Measurements from ENCODE around the gene PIGW. TPM values are rescaled to one million over a fixed set of nuclear protein-coding genes. Genes with fewer than 3 reads are reported as not detected.
A peak's percentile ranks its signal among the peaks of the same experiment; 100 is the strongest.

PIGW gene, protein sequence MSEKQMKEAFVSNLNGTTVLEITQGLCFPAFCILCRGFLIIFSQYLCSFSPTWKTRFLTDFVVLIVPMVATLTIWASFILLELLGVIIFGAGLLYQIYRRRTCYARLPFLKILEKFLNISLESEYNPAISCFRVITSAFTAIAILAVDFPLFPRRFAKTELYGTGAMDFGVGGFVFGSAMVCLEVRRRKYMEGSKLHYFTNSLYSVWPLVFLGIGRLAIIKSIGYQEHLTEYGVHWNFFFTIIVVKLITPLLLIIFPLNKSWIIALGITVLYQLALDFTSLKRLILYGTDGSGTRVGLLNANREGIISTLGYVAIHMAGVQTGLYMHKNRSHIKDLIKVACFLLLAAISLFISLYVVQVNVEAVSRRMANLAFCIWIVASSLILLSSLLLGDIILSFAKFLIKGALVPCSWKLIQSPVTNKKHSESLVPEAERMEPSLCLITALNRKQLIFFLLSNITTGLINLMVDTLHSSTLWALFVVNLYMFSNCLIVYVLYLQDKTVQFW
- polyA plus RNA-seq: 1 to 10 TPM; 4.5 to 8.1 TPM

DNA sequence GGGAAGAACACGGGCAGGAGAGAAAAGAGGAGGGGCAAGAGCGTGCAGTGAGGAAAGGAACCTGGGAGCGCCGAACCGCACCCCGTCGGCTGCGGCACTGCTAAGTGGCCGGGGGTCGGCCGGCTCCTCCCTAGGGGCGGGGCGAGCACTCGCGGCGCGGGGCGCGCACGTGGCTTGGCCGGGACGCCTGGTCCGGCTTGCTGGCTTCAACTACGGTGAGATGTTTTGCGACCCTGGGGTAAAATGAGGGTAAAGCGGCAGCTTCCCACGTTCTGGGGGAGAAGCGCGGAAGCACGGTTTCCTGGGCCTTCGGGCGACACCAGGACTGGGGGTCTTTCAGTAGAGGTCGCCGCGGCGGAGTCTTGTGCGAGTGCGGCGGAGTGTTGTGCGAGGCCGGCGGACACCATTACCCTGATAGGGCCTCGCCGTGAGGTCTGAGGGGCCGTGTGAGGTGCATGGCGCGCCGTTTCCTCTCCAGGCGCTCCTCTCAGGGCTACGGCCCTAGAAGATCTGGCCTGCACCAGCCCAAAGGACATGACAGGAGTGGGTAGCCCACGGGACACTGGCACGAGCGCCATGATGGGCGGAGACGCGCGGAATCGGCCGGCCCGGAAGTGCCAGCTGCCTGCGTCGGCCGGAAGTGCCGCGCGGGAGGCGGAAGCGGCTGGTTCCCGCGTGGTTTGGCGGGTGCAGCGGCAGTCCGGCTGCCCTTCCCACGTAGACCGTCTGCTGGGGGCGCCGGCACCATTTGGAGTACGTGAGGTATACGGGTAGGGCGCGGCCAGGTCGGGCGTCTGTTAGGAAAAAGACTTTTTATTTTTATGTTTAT is at the start of gene PIGW, which contains the start of gene MYO19:
PIGW (plus strand) TSS at position 148 of the 829 bp plus-strand sequence. CDS start 2,115 bp downstream, outside the sequence.
MYO19 (minus strand) TSS at position 29 of the 829 bp plus-strand sequence. CDS start 2,330 bp downstream, outside the sequence.
- H3K27ac ChIP-seq (ENCODE audit: low read depth in 2 of 2, low read length in 1 of 2): peak within 1 kb of the TSS; percentile 94 to 99
- WGBS, 2 donors: 0% methylated on average over 83 of the region's 83 CpGs
- H3K9me3 ChIP-seq (ENCODE audit: control insufficient read depth in 2 of 2, insufficient read depth in 1 of 2, low read depth in 1 of 2, low read length in 1 of 2): no peaks in the 10 kb centered on the region
- H3K36me3 ChIP-seq (ENCODE audit: control insufficient read depth in 2 of 2, insufficient read depth in 2 of 2, low read length in 1 of 2): peaks cover 3 to 15% of the 10 kb centered on the region in 2 donors
- H3K27me3 ChIP-seq (ENCODE audit: control insufficient read depth in 1 of 2, insufficient read depth in 2 of 2, low read length in 2 of 2): no peaks in the 10 kb centered on the region
- peak within 1 kb of the TSS; percentile 73 to 98 for H3K4me3 ChIP-seq (ENCODE audit: low read depth in 1 of 2, low read length in 2 of 2)
- H3K4me1 ChIP-seq (ENCODE audit: control insufficient read depth in 2 of 2, insufficient read depth in 2 of 2, low read length in 1 of 2): peaks cover 0 to 4% of the 10 kb centered on the region in 2 donors

DNA sequence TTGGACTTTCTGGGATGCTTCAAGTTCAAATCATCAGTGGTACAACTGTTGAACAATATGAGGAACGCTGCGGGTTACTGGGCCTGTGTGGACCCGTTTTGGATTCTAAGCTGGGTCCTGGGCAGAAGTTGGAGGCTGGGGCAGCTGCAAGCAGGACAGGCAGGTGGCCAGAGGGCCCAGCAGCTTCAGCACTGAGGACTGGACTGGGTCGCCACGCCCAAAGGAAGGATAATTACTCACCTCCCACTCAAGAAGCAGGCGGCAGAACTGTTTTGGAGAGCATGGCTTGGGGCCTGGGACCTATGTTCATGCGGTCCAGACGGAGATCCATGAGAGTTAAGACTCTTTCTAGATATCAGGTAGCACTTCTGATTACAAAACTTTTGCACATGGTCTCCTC is 49.8 kb upstream of the PIGW start:
- H3K27ac ChIP-seq (ENCODE audit: low read depth in 2 of 2, low read length in 1 of 2): no peak overlapping the region
- H3K27me3 ChIP-seq (ENCODE audit: control insufficient read depth in 1 of 2, insufficient read depth in 2 of 2, low read length in 2 of 2): peaks cover 0 to 4% of the 10 kb centered on the region in 2 donors
- no peak overlapping the region for H3K4me3 ChIP-seq (ENCODE audit: low read depth in 1 of 2, low read length in 2 of 2)
- peaks cover 7 to 25% of the 10 kb centered on the region in 2 donors for H3K4me1 ChIP-seq (ENCODE audit: control insufficient read depth in 2 of 2, insufficient read depth in 2 of 2, low read length in 1 of 2)
- H3K9me3 ChIP-seq (ENCODE audit: control insufficient read depth in 2 of 2, insufficient read depth in 1 of 2, low read depth in 1 of 2, low read length in 1 of 2): no peaks in the 10 kb centered on the region
- 89 to 91% methylated on average over 8 of the region's 8 CpGs for whole genome bisulfite sequencing, 2 donors
- no peaks in the 10 kb centered on the region for H3K36me3 ChIP-seq (ENCODE audit: control insufficient read depth in 2 of 2, insufficient read depth in 2 of 2, low read length in 1 of 2)

DNA sequence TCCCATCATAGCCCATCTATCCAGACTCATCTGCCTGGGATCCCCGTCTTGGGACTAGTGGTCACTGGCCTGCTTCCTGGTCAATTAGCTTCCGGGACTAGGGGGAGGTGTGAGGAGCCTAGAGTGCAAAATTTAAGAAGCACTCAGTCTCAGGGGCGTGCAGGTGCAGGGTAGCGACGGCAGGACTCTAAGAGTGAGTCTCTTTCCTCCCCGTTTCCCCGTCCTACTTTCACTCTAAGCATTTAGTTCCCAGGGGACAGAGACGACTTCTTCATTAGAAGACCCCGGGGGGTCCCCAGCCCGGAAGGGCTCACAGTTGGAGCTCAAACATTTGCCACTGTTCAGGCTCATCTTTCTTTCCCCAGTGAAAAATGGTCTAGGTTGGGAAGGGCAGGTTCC is 49.0 kb upstream of the PIGW start:
- Histone ChIP-seq H3K9me3 (ENCODE audit: control insufficient read depth in 2 of 2, insufficient read depth in 1 of 2, low read depth in 1 of 2, low read length in 1 of 2) (no peaks in the 10 kb centered on the region), H3K27ac (ENCODE audit: low read depth in 2 of 2, low read length in 1 of 2) (peak overlapping the region; percentile 63 to 70), H3K36me3 (ENCODE audit: control insufficient read depth in 2 of 2, insufficient read depth in 2 of 2, low read length in 1 of 2) (no peaks in the 10 kb centered on the region), H3K4me3 (ENCODE audit: low read depth in 1 of 2, low read length in 2 of 2) (peak overlapping the region; percentile 33 to 99), H3K27me3 (ENCODE audit: control insufficient read depth in 1 of 2, insufficient read depth in 2 of 2, low read length in 2 of 2) (peaks cover 0 to 4% of the 10 kb centered on the region in 2 donors), H3K4me1 (ENCODE audit: control insufficient read depth in 2 of 2, insufficient read depth in 2 of 2, low read length in 1 of 2) (peaks cover 7 to 25% of the 10 kb centered on the region in 2 donors)
- 29 to 39% methylated on average over 10 of the region's 10 CpGs for WGBS, 2 donors

DNA sequence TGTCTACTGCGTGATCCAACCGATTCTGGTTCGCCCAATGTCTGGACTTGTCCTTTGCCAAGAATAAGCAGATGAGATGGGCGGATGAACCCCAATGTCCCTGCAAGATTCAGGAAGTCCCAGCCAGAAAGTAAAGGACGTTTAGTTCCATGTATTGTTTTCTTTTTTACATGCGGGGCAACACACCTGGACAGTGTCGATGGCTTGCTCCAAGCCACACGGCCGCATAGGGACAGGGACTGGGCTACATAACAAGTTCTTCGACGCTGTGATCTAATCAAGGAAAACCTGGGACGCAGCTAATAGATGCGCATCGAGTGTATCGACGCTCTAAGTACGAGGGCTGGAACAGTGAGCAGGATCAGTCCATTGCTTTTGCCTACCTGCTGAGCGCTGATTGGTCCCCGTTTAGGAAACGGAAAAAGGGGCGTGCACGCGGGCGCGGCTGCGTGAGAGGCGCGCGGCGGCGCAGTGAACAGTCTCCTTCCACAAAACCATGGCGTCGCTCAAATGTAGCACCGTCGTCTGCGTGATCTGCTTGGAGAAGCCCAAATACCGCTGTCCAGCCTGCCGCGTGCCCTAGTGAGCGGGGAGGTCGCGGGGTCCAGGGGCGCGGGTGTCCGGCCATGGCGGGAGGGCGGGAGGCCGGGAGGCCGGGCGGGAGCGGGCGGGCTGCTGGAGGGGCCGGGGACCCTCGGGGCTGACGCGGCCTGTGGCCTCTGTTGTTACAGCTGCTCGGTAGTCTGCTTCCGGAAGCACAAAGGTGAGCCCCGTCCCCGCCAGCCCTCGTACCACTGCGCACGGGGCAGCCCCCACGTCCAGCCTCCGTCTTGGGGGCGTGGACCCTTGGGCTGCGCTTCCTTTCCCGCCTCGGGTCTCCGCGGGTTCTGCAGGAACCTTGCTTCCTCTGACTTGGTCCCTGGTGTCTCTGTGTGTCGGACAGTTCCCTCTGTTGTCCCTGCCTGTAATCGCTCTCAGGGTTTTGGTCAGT is 48.3 kb upstream of the PIGW start, which contains the start of gene ZNHIT3:
ZNHIT3 (plus strand) TSS at position 478 of the 991 bp plus-strand sequence; CDS start at position 497, 19 bp downstream.
- H3K27ac ChIP-seq (ENCODE audit: low read depth in 2 of 2, low read length in 1 of 2): peak within 1 kb of the TSS; percentile 66 to 89
- H3K27me3 ChIP-seq (ENCODE audit: control insufficient read depth in 1 of 2, insufficient read depth in 2 of 2, low read length in 2 of 2): peaks cover 0 to 4% of the 10 kb centered on the region in 2 donors
- 1% methylated on average over 72 to 73 of the region's 73 CpGs for WGBS, 2 donors
- H3K36me3 ChIP-seq (ENCODE audit: control insufficient read depth in 2 of 2, insufficient read depth in 2 of 2, low read length in 1 of 2): no peaks in the 10 kb centered on the region
- peaks cover 7 to 25% of the 10 kb centered on the region in 2 donors for H3K4me1 ChIP-seq (ENCODE audit: control insufficient read depth in 2 of 2, insufficient read depth in 2 of 2, low read length in 1 of 2)
- H3K9me3 ChIP-seq (ENCODE audit: control insufficient read depth in 2 of 2, insufficient read depth in 1 of 2, low read depth in 1 of 2, low read length in 1 of 2): no peaks in the 10 kb centered on the region
- peak within 1 kb of the TSS; percentile 98 to 99 for H3K4me3 ChIP-seq (ENCODE audit: low read depth in 1 of 2, low read length in 2 of 2)

DNA sequence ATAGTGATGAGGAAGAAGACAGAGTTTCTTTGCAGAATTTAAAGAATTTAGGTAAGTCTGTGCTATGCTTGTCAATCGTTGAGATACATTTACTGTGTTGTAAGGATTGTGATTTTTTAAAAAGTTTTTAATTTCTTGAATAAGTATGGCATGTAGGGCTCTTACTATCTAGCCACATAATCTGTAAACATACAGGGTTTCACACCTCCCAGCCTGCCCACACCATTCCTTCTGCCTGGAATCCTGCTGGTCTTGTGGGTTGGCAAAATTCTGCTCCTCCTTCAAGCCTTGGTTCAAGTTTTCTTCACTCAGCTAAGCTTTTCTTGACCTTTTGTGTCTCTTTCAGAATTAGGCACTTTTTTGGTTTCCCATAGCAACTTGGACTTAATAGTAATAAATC is 40.8 kb upstream of the PIGW start:
- WGBS, 2 donors: 85 to 95% methylated on average over 1 of the region's 1 CpG
- Histone ChIP-seq H3K4me1 (ENCODE audit: control insufficient read depth in 2 of 2, insufficient read depth in 2 of 2, low read length in 1 of 2) (no peaks in the 10 kb centered on the region), H3K36me3 (ENCODE audit: control insufficient read depth in 2 of 2, insufficient read depth in 2 of 2, low read length in 1 of 2) (peaks cover 20 to 43% of the 10 kb centered on the region in 2 donors), H3K4me3 (ENCODE audit: low read depth in 1 of 2, low read length in 2 of 2) (no peak overlapping the region), H3K27me3 (ENCODE audit: control insufficient read depth in 1 of 2, insufficient read depth in 2 of 2, low read length in 2 of 2) (no peaks in the 10 kb centered on the region), H3K9me3 (ENCODE audit: control insufficient read depth in 2 of 2, insufficient read depth in 1 of 2, low read depth in 1 of 2, low read length in 1 of 2) (no peaks in the 10 kb centered on the region), H3K27ac (ENCODE audit: low read depth in 2 of 2, low read length in 1 of 2) (no peak overlapping the region)

DNA sequence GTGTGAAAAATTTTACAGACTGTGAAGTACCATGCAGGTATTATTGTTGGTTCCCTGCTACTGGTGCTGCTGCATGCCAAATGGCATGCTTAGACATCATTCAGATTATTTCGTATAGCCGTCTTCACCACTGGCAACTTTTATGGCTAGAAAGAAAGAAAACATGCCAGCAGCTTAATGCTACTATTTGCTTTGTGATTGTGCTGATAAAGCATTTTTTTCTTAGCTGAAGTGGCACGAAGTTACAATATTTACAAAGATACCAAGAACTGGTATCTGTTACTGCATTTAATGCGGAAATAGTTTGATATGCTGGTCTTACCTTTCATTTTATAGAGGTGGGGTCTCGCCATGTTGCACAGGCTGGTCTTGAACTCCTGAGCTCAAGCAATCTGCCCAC is 40.1 kb upstream of the PIGW start:
- Histone ChIP-seq H3K4me1 (ENCODE audit: control insufficient read depth in 2 of 2, insufficient read depth in 2 of 2, low read length in 1 of 2) (no peaks in the 10 kb centered on the region), H3K27ac (ENCODE audit: low read depth in 2 of 2, low read length in 1 of 2) (no peak overlapping the region), H3K27me3 (ENCODE audit: control insufficient read depth in 1 of 2, insufficient read depth in 2 of 2, low read length in 2 of 2) (no peaks in the 10 kb centered on the region), H3K9me3 (ENCODE audit: control insufficient read depth in 2 of 2, insufficient read depth in 1 of 2, low read depth in 1 of 2, low read length in 1 of 2) (no peaks in the 10 kb centered on the region), H3K4me3 (ENCODE audit: low read depth in 1 of 2, low read length in 2 of 2) (no peak overlapping the region), H3K36me3 (ENCODE audit: control insufficient read depth in 2 of 2, insufficient read depth in 2 of 2, low read length in 1 of 2) (peaks cover 20 to 43% of the 10 kb centered on the region in 2 donors)
- WGBS, 2 donors: 61 to 63% methylated on average over 5 of the region's 5 CpGs

DNA sequence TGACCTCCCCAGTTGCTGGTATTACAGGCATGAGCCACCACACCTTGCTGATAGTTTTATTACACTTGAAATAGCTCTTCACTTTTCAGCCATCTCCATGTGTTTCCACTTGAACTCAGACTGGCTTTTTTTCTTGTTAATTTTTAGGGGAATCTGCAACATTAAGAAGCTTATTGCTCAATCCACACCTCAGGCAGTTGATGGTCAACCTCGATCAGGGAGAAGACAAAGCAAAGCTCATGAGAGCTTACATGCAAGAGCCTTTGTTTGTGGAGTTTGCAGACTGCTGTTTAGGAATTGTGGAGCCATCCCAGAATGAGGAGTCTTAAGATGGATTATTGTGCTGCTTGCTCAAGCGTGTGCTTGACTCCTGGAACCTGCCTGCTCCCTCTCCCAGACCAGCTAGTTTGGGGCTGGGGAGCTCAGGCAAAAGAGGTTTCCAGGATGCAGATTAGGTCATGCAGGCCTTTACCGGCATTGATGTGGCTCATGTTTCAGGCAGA is 39.7 kb upstream of the PIGW start:
- 61 to 64% methylated on average over 3 of the region's 3 CpGs for WGBS, 2 donors
- Histone ChIP-seq H3K4me1 (ENCODE audit: control insufficient read depth in 2 of 2, insufficient read depth in 2 of 2, low read length in 1 of 2) (no peaks in the 10 kb centered on the region), H3K9me3 (ENCODE audit: control insufficient read depth in 2 of 2, insufficient read depth in 1 of 2, low read depth in 1 of 2, low read length in 1 of 2) (no peaks in the 10 kb centered on the region), H3K36me3 (ENCODE audit: control insufficient read depth in 2 of 2, insufficient read depth in 2 of 2, low read length in 1 of 2) (peaks cover 20 to 43% of the 10 kb centered on the region in 2 donors), H3K27me3 (ENCODE audit: control insufficient read depth in 1 of 2, insufficient read depth in 2 of 2, low read length in 2 of 2) (no peaks in the 10 kb centered on the region), H3K27ac (ENCODE audit: low read depth in 2 of 2, low read length in 1 of 2) (no peak overlapping the region), H3K4me3 (ENCODE audit: low read depth in 1 of 2, low read length in 2 of 2) (no peak overlapping the region)

DNA sequence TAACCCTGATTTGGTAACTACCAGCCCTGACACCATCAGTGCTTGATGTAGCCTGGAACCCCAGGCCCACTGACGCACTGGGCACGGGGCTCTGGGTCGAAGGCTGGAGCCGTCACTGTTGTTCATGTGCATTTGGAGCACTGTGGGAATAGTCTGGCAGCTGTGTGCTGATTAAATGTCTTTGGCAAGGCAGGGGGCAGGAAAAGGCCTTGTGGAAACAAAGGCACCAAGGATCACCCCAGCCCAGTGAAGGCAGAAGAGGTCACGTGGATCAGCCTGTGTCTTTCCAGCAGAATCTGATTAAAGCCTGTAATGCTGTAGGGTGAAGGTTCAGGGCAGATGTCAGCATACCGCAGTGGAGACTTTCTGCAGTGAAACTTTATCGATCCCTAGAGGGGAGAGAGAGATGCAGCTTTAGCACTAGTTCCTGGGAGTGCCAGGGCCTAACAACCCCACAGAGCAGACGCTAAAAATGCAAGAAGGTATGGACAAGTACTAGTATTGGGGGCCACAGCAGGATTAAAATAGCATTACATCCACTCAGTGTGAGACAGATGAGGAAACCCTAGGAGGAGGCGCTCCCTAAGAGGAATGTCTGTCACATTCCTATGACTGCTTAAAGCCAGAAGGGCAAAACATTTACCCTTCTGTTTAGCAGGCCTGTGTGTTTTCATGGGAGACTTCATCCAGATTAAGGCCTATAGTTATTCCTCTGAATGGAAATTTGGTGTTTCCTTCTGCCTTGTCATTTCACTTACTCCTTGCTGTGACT is 38.6 kb upstream of the PIGW start:
- H3K4me1 ChIP-seq (ENCODE audit: control insufficient read depth in 2 of 2, insufficient read depth in 2 of 2, low read length in 1 of 2): peaks cover 0 to 3% of the 10 kb centered on the region in 2 donors
- 92 to 95% methylated on average over 9 of the region's 9 CpGs for WGBS, 2 donors
- peaks cover 23 to 52% of the 10 kb centered on the region in 2 donors for H3K36me3 ChIP-seq (ENCODE audit: control insufficient read depth in 2 of 2, insufficient read depth in 2 of 2, low read length in 1 of 2)
- no peak overlapping the region for H3K27ac ChIP-seq (ENCODE audit: low read depth in 2 of 2, low read length in 1 of 2)
- no peak overlapping the region for H3K4me3 ChIP-seq (ENCODE audit: low read depth in 1 of 2, low read length in 2 of 2)
- peaks cover 0 to 2% of the 10 kb centered on the region in 2 donors for H3K9me3 ChIP-seq (ENCODE audit: control insufficient read depth in 2 of 2, insufficient read depth in 1 of 2, low read depth in 1 of 2, low read length in 1 of 2)
- H3K27me3 ChIP-seq (ENCODE audit: control insufficient read depth in 1 of 2, insufficient read depth in 2 of 2, low read length in 2 of 2): no peaks in the 10 kb centered on the region
